Hematopoietic multipotent progenitor cell treated with erythropoietin and hydrocortisone succinate and interleukin-3 and kit ligand, for 6 days (in vitro differentiated cells): ENCODE measurements around the gene VPS37B.
A peak's percentile ranks its signal among the peaks of the same experiment; 100 is the strongest.
"Not testable (repeated sequence)": the region's sequence is repeated elsewhere in the genome, so short reads cannot be mapped to it uniquely, and the experiment has no call there.

Experiments used
- DNase-seq: peaks from one replicate; pipeline ENCODE4 v3.0.0-alpha.2; 2015

VPS37B gene

GRCh38 chr12:122880668-122881067 is 15.3 kb downstream of the VPS37B start:
- DNase-seq = peak; percentile 79

GRCh38 chr12:122880155-122880667 is 15.7 kb downstream of the VPS37B start:
- no peak for DNase-seq

- no peak for DNase-seq
These were observed 16.9 kb downstream of the VPS37B start for GRCh38 chr12:122878780-122879612.

DNA sequence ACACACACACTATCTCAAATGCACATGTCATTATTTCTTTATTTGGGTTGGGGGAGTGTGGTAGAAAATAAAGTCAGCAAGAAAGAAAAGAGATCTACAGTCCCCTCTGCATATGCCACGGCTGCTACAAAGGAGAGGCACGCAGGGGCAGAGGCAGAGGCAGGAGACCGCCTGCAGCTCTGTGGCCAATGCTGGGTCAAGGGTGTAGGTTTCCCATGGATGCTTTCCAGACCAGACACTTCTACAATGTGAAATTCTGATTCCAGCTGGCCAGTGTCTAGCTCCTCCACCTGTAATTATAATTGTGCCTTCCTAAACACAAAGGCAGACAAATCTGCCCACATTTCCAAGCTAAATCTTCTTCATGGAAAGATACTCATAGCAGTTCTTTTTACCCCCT is 19.2 kb downstream of the VPS37B start:
- no peak for DNase-seq

GRCh38 chr12:122876281-122876680 is 19.6 kb downstream of the VPS37B start:
- DNase-seq = not testable (repeated sequence)

DNA sequence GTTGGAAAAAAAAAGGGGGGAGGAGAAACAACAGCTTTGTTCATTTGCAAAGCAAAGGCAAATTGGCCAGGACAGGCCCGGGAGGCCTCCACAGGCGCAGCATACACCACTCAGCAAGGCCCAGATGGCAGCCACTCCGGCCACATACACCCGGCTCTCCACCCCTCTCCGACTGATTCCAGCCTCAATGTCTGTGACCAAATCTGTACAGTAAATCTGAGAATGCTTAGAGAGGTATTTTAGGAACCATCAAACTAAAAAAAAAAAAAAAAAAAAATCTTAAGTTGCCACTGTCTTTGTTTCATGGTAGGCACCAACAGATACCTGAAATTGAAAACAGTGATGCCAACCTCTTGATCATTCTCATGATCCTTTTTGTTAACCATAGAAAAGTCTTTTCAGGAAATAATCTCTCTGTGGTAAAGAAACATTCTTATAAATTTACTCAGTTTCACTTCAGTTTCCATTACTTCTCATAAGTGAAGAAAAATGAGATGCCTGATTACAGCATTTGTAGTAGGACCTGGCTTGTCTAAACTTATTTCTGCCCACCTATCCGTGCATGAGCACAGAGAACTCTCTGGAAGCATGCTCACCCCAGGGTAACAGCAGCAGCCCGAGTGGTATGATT is 20.2 kb downstream of the VPS37B start:
- DNase-seq = no peak

DNA sequence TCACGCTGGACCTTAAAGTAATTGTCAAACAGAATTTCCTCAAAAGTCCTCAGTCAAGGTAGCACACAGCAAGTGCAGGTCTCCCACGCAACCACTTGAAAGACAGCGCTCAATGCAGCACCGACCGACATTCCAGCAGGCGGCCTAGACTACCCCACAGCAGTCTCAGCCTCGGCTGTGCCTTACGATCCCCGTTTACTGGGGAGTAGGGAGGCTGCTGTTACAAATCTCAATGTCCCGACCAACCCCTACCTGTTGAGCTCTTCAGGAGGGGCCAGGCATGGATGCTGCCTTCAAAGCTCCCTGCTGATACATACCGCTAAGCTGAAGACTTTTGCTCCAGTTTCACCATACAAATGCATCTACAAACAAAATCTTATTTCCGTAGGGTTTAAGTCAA is 21.8 kb downstream of the VPS37B start:
- DNase-seq = no peak

GRCh38 chr12:122873540-122873939 is 22.4 kb downstream of the VPS37B start:
- DNase-seq = no peak

GRCh38 chr12:122872815-122873361 is 23.0 kb downstream of the VPS37B start:
- DNase-seq = no peak

GRCh38 chr12:122871851-122872780 is 23.8 kb downstream of the VPS37B start:
- DNase-seq = peak; percentile 64

DNA sequence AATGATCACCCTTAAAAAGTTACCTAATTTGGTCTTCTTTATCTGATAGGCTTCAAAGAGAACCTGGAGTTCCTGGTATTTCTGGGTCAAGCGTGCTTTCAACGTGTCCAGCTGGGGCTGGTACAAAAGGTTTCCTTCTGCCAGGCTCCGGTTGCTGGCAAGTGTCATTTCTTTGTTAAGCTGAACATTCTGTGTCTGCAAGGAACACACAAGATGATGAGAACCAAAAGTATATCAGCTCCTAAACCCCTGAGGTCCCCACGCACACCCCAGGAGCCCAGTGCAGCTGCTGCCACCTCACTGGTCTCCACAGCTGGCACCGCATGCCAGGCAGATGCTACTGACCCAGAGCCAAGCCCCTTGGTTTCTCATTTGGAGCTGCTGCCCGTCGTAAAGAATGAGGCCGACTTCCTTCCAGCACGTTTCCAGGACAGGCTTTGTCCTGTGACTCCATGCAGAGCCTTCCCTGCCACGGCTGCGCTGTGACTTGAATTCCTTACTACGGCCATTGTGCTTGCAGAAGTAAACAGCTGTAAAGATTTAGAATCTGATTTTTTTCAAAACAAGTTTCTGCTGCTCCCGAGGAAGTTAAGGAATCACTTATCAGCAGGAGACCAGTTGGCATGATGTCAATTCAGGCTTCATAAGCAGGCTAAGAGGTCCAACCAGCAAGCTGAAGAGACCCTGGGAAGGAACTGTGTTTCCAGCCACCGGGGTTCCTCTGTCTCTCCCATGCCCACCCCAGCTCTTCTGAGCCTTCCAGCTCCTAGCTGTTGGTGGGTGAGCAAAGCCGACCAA is 24.9 kb downstream of the VPS37B start:
- peak; percentile 50 for DNase-seq

DNA sequence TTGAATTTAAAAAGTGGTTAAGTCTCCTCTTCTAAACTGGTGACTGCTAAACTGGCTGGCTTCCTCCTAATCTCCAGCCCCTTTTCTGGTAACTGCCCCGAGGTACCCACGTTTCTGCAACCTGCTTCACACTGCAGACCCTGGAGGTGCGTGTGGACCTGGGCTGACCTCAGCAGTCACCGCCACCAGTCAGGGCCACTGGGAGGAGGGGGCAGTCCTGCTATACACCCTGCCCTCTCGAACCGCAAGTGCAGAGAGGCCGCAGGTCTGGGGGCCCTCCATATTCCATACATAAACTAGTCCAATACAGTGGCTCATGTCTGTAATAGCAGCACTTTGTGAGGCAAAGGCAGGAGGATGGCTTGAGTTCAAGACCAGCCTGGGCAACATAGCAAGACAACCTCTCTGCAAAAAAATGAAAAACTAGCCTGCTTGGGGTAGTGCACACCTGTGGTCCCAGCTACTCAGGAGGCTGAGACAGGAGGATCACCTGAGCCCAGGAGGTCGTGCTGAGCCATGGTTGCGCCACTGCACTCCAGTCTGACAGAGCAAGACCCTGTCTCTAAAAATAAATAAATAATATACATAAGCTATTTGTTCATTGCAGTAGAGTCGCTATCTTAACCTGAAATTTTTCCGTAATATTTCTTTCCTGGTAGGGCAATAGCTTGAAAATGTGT is 25.6 kb downstream of the VPS37B start:
- no peak for DNase-seq

GRCh38 chr12:122869207-122869973 is 26.5 kb downstream of the VPS37B start:
- no peak for DNase-seq

DNA sequence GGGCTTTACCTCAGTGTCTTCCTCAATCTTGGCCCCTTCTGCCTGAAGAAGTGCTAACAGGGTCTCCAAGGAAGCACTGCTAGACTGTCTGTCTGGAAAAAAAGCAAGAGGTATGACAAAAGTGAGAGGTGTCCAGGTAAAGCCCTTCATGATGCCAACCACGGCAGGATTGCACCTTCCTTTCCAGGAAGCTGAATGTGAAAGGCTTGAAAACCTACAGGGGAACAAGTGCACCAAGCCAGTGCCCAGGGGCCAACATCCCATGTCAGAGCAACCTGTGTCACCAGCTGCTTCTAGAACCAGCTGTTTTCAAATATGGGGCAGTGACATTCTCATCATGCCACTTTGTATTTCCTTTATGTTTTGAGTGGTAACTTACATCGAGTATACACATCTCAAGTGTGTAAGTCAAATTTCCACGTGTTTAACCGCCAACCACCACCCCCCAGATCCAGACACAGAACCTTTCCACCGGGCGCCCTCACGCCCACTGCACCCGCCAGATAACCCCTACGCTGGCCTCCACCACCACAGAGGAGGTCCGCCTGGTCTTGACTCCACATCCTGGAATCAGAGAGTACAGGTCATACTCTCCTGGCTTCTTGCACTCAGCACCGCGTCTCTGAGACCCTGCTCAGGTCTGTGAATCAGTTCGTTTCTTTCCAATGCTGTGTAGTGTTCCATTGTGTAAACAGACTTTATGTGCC is 27.3 kb downstream of the VPS37B start:
- DNase-seq = no peak

GRCh38 chr12:122867691-122868461 is 28.0 kb downstream of the VPS37B start:
- DNase-seq = peak; percentile 78

- no peak for DNase-seq
These were observed 28.8 kb downstream of the VPS37B start for GRCh38 chr12:122866950-122867607.

DNA sequence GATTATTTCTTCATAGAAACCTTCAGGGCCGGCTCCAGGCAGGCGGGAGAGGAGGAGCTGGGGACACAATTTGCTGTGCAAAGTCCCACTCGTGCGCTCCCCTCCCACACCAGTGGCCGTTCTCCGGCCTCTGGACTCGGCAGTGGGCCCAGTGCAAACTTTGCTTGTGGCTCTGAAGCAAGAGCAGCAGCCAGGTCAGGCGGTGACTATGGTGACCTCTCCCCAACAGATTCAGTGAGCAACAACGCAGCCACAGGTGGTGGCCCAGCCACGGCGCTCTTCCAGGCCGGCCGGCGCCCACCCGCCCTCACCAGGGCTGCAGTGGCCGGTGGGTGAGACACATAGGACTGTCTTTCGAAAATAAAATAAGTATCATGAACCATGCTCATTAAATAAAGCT is 29.5 kb downstream of the VPS37B start:
- DNase-seq = no peak
